Esophagus muscularis mucosa (tissue), 4 donors: ENCODE data around the gene SPACA5.
"Not testable (repeated sequence)": the region's sequence is repeated elsewhere in the genome, so short reads cannot be mapped to it uniquely, and the experiment has no call there.

ENCODE experiments used
- CTCF ChIP-seq, 3 experiments: fragments of 200-600 bp in 2 of 3; fragments of 450-650 bp in 1 of 3; sonication (generic) in 2 of 3; IDR thresholded peaks; one replicate each; pipeline ENCODE4 v1.5.1; 2017 to 2019; ENCODE audit warnings: antibody characterized with exemption in 3 of 3, mild to moderate bottlenecking in 2 of 3, moderate library complexity in 1 of 3
- EP300 ChIP-seq: sonication (generic); formaldehyde crosslinking; IDR thresholded peaks from one replicate; pipeline ENCODE4 v1.6.1; 2017; ENCODE audit warnings: antibody characterized with exemption
- POLR2A ChIP-seq: fragments of 450-650 bp; IDR thresholded peaks from one replicate; pipeline ENCODE4 v1.6.1; 2017; ENCODE audit warnings: antibody characterized with exemption, moderate library complexity, mild to moderate bottlenecking, low read depth
- POLR2AphosphoS5 ChIP-seq, 2 donors: sonication (generic); formaldehyde crosslinking; IDR thresholded peaks; one replicate each; pipeline ENCODE4 v1.6.1; 2017; ENCODE audit warnings: antibody characterized with exemption in 2 of 2

- not testable (repeated sequence) for TF ChIP-seq CTCF (IDR thresholded peaks at IDR 0.05); POLR2A; POLR2AphosphoS5 (IDR thresholded peaks at IDR 0.05); EP300
Observed at GRCh38 chrX:48030641-48031173, 23.9 kb downstream of the SPACA5 start.
